Peyer's patch (tissue), 4 donors: Measurements from ENCODE around the gene PIEZO2.

Experiments
- CTCF ChIP-seq, 6 experiments: fragments of 450-650 bp in 4 of 6; fragments of 200-600 bp in 2 of 6; sonication (generic) in 1 of 6; IDR thresholded peaks; one replicate each; pipeline ENCODE4 v1.5.1; 2017 to 2019; ENCODE audit warnings: antibody characterized with exemption in 6 of 6, mild to moderate bottlenecking in 3 of 6, moderate library complexity in 1 of 6
- POLR2A ChIP-seq, 2 donors: fragments of 450-650 bp; IDR thresholded peaks; one replicate each; pipeline ENCODE4 v1.5.1; 2017; ENCODE audit warnings: antibody characterized with exemption in 2 of 2, mild to moderate bottlenecking in 2 of 2, moderate library complexity in 2 of 2

GRCh38 chr18:10797896-10798295 lies 351.5 kb downstream of the PIEZO2 start:
- TF ChIP-seq CTCF (IDR thresholded peaks at IDR 0.05) (no peak), POLR2A (IDR thresholded peaks at IDR 0.05) (no peak)
